GM19328 (cell line): ENCODE results near the gene WDR20.

Experiments used
- ATAC-seq: cut with Tn5 transposase; IDR thresholded peaks from one replicate; pipeline ENCODE4 v1.9.1; 2021; ENCODE audit warnings: mild to moderate bottlenecking, moderate library complexity; ENCODE audit not compliant: unreplicated experiment

WDR20 gene

DNA sequence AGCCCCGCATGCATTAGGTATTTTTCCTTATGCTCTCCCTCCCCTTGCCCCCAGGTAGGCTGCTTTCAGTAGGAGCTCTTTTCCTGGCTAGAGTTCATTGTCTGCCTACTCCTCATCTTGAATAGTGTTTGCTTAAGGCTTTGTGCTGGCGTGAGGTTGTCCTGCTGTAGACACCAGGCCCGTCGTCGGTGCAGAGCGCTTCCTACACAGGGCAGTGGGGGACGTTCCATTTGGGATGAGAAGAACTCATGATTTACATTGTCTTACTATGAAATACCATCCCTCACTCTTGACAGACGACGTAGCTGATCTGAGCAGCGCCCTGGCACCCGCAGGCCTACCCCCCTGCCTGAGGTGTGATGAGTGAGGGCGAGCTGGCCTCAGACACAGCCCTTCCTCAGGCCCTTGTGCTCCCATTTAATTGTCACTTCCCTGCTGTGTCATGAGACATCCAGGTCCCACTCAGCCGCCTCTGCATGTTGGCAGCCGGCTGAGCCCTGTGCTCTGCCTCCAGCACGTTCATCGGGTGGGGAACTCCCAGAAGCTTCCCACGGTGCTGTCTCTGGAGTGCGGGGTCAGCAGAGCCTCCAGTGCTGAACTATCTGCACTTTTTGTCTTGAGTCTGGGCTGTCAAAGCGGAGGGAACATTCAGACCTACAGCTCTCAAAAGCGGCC lies 76.0 kb downstream of the WDR20 start:
- no peak for ATAC-seq

DNA sequence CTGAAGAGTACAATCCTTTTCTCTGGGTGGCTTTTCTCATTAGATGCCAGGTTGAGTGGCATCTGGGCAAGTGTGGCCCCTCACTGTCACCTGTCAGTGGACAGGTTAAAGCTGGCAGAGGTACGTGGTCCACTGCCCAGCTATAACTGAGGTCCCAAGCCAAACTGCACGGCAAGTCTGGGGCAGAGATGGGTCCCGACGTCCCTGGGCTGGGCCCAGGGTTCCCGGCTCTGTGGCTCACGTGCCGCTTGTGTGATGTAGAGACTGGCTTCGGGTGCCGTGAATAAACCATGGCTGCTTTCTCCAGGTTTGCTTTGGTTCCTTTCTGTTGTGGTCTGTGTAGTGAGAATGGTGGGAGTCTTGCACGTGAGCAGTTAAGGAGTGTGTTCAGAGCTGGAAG lies 77.7 kb downstream of the WDR20 start:
- ATAC-seq, result no peak

DNA sequence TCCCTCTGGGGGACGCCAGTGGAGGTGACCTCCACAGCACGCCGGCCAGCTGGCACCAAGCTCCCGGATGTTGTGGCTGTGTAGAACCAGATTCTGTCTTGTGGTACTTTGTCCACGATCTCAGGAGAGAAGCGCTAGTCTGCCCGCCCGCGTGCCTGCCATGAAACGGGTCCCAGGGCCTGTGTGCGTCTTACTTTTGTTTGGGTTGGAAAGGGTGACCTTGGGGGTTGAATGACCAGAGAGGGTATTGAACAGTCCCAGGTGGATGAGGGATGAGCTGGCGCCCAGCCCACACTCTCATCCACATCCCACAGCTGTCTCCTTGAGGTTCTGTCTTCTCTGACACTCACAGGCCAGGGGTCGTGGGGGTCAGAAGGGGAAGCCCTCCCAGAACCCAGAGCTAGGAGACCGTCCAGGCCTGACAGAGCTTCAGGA lies 78.3 kb downstream of the WDR20 start:
- no peak for ATAC-seq

DNA sequence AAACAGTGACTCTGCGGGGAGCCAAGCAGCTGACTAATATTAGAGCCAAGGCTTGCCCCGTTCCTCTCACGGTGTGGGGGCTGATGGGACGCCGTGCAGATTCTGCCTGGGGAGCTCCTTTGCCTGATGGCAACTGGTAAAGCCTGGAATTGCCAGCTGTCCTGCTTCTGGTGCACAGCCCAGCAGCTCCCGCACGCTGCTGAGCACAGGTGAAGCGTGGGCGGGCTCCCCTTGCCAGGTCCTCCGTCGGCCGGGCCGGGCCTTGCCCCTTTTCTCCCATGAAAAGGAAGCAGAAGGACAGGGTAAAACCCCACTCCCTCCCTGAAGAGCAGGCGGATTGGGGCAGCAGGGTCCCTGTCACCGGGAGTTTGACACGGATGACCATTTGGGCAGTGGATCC lies 79.0 kb downstream of the WDR20 start:
- ATAC-seq, result no peak

DNA sequence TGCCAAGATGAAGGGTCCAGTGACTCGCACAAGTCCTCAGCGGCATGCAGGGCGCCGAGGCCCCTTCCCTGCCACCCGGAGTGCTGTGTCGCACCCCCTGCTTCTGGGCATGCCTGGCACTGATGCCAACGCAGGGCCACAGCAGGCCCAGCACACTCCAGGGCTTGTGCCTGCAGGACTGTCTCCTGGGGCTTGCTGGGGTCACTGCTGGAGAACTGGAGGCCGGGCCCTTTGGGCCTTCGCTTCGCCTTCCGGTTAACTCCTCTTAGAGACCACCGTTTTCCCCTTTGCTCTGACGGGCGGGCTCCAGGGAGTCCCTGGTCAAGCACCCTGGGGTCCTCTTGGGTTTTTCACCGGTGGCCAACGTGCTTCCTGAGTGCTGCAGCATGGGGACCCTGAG lies 79.6 kb downstream of the WDR20 start:
- ATAC-seq, result no peak

DNA sequence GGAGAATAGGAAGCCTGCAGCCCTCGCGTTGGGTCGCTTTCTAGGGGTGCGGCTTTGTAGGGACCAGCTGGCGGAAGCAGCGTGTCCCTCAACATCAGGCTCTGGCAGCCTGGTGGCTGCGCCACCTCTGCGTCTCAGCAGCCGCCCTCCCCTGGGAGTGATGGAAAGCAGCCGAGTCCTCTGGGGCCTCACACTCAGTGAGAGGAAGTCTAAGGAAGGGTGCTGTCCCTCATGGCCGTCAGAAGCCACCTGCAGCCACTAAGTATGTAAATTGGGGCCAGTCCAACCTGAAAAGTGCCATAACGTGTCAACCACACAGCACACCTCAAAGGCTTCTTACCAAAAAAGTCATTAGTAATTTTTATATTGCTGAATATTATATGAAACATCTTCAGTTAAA lies 80.3 kb downstream of the WDR20 start:
- peak; percentile 72 for ATAC-seq

DNA sequence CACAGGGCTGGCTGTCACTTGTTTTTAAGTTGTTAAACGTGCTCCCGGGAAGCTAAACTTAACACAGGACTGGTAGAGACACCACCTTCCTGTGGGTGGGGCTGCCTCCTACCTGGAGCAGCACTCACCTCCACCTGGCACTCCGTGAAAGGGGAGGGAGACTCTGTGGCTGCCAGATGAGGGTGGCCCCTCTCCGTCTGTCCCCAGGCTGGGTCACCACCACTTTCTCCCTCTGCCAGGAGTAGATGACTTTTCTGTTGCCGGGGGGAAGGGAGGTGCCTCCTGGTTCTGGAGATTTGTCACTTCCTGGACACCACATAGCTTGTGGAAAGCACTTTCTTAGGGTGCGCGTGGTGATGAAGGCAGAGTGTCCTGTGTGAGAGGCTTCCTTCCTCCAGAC lies 81.3 kb downstream of the WDR20 start:
- ATAC-seq, result no peak

DNA sequence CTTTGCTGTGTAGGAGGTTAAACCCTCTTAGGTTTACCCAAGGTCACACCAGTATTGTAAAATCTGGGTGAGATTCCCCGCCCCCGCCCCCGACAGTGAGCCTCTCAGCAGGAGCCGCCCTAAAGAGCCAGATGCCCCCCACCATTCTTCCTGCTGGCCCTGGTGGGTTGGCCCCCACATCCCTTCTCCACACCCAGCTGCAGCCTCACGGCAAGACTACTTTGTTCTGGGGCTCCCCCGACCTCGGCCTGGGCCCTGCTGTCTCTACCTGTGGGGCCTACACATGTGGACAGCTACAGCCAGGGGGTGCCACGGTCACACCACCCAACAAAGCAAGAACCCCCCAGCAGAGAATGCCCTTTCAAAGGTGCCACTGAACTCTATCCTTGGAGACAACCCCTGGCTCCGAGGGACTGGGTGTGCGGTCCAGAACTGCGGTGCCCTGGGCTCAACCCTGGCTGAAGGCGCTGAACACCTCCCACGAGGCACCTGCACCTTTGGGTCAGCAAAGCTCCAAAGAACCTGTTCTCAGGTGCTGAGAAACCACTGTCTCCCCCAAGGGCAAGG lies 82.4 kb downstream of the WDR20 start:
- ATAC-seq, result no peak

DNA sequence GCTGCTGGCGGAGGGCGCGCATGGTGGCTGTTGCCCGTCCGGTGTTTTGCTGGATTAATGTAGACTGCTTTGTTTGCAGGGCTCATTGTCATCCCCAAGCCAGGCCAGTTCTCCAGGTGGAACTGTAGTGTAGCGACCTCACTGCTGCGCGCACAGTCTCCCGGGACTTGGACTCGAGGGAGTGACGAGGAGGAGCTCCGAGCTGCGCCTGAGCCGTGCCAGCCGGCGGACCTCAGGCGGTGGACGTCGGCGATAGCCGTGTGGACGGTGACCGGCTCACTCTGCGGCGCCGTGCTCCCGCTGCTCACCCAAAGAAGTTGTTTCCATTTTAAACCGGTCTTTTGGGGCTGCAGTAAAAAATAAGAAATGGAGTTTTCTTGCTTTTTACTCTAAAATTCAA lies 83.1 kb downstream of the WDR20 start:
- ATAC-seq, result no peak

DNA sequence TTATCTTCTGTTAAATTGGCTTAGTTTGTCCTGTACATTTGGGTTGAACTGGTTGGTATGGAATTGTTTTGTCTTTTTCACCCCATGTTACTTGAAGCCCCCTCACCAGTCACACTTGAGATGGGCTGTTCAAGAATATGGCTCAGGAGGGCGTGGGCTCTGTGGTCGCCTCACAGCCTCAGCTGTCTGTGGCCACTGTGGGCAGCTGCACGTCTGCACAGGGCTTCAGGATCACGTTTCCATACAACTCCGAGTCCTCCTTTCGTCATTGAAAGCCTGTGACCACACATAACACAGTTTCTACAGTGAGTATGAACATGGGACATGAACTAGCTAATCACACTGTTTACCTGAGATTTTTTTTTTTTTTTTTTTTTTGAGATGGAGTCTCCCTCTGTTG lies 84.0 kb downstream of the WDR20 start:
- ATAC-seq, result no peak

DNA sequence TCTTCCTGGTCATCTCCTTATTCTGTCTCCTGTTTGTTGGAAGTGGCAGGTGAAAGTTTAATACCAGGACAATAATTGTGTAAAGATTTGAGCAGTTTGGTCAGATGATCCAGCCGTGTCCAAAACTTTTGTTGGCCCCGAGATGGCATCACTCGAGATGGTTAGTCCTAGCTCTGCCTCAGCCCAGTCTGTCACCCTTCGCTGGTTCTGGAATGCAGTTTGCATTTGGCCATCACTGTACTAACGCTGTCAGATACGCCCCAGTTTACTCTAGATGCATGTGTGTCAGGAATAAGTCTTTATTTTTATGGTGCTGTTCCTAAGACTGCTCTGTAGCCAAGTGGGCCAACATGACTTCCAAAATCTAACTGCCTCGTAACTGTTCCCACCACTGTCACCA lies 85.7 kb downstream of the WDR20 start:
- no peak for ATAC-seq

DNA sequence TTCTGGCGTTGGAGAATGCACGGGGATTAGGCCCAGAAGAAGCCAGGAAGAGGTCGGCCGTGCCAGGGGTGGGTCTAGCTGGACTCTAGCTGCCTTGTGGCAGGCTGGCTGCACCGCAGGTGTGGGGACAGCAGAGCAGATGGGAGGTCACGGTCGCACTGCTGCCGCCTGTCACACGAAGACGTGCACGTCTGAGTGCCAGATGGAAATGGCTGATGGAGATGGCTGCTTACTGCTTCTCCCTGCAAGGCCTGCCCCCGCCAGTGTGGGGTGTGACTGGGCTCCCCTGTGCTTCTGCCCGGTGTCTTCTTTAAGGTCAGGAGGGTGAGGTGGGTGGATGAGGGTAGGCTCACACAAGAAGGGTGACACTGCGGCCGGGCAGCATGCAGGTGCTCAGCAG lies 86.2 kb downstream of the WDR20 start:
- ATAC-seq, result no peak

DNA sequence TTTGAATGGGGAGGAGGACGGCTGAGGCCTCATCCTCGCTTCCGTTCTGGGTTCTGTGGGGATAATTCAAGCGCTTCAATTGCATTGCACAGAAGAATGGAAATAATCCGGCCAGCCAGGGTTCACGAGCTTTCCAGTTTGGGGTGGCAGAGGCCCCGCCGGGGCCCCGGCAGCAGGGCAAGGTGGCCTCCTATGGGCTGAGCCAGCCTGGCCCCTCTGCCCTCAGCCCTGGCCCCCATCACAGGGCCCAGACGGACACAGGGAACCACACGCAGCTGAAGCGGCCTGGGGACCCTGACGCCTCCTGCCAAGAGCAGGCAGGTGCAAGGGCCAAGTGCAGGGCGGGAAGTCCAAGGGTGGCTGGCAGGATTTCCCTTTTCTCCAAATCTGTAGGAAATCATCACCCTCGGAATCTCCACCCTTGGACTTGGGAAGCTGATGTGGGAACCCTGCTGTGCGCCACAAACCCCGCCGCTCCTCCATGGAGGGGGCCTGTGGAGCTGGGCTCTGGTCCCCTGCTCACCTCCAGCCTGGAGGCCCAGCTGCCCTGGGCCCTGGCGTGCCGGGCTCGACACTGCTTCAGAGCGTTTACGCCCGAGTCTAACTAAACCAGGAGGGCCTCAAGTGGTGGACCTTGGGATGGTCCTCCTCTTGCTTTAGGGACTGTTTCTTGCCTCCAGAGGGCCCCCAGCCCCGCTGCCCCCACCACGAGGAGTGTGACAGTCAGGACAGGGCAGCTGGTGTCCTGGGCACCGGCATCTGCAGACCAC lies 86.8 kb downstream of the WDR20 start:
- ATAC-seq, result no peak

DNA sequence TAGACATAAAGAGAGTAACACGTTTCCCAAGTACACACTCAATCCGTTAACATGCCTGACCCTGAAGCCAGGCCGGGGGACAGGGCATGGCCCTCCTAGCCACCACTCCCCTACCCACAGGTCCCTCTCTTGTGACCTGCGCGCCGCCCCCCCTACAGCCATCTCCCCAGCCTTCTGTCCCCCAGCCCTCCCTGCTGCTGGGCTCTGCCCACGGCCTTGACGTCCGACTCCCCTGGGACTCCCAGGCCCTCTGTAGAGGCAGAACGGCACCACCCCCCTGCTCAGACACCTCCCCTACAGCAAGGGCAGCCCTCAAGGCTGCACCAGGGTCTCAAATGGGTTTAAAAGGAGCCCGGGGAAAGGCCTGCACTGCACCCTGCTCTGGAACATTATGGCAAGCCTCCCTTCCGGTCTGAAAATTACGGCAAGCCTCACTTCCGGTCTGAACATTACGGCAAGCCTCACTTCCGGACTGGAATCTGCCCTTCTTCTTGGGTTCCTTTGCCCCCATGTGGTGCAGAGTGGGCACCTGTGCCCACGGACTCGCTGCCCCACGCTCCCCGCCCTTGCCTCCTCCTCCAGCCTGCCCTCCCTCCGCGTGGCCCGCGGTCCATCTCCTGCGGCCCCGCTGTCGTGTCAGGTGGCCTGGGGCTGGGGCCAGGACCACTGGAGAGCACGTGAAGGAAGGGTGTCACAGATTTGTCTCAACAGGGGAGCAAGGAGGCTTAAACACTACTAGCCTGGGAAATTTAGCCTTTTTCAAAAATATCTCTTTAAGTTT lies 87.7 kb downstream of the WDR20 start:
- ATAC-seq, result no peak

DNA sequence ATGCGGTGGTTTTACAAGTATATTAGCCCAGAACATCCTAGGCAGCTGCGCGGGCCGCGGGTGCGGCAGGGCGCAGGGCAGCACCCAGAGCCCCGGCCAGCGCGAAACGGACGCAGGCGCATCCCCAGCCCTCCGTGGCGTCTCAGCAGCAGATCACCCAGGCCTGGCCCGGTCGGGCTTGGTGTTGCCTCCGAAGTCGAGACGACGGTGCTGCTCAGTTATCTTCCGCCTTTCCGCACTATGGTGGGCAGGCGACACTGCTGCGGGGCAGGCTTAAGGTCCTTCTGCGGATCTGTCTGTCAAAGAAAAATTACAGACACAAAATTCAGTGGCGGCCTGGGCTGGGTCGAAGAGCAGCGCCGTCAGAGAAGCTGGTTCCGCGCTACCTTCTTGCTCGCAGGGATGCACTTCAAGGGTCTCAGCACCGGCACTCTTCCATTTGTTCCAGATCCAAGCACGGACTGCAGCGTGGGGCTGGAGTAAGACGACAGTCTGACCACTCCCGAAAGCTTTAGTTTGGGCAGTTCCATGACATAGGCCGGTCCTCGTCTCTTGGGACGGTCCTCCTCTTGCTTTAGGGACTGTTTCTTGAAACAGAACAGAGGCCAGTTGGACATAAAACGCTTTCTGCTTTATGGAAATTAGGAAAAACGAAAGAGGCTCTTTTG lies 89.5 kb downstream of the WDR20 start:
- no peak for ATAC-seq

DNA sequence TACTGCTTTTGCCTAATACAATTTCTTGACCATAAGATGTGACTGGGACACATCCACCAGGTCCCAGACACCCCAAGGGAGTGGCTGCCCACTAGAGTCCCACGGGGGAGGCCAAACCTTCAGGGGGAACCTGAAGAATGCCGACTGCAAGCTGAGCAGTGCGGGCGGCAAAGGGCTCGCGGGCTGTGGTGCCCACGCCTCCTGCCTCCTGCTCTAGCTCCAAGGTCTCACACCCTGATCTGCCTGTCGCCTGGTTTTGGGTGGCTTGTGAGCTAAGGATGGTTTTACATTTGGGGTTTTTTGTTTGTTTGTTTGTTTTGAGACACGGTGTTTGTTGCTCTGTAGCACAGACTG lies 90.0 kb downstream of the WDR20 start:
- ATAC-seq, result no peak

DNA sequence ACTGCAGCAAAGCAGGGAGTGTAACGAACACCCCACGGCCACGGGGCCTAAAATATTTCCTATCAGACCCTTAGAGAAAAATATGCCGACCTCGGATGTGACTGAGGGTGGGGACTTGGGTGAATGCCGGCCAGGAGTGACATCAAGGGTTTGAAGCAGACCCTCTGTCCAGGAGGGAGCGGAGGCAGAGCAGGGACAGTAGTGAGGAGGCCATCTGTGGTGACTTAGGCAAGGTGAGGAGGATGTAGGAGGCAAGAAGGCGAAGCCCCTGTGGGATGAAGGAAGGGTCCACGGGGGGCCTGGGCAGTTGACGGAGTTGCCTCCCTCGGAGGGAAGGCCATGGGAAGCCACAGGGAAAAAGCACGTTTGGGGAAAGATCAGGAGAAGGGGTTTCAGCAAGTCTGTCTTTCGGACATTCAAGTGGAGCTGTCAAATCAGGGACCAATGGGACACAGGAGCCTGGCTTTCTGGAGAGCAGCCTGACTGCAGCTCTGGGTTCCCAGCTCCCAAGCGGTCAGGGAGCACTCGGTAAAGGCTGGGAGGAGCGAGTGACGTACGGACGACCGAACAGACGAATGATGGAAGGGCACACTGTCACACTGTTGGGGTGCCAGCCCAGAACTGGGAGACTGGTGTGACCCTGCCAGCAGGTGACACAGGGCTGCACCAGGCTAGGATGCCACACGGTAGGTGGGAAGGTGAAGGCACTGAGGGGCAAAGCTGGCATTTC lies 90.9 kb downstream of the WDR20 start:
- ATAC-seq, result no peak

DNA sequence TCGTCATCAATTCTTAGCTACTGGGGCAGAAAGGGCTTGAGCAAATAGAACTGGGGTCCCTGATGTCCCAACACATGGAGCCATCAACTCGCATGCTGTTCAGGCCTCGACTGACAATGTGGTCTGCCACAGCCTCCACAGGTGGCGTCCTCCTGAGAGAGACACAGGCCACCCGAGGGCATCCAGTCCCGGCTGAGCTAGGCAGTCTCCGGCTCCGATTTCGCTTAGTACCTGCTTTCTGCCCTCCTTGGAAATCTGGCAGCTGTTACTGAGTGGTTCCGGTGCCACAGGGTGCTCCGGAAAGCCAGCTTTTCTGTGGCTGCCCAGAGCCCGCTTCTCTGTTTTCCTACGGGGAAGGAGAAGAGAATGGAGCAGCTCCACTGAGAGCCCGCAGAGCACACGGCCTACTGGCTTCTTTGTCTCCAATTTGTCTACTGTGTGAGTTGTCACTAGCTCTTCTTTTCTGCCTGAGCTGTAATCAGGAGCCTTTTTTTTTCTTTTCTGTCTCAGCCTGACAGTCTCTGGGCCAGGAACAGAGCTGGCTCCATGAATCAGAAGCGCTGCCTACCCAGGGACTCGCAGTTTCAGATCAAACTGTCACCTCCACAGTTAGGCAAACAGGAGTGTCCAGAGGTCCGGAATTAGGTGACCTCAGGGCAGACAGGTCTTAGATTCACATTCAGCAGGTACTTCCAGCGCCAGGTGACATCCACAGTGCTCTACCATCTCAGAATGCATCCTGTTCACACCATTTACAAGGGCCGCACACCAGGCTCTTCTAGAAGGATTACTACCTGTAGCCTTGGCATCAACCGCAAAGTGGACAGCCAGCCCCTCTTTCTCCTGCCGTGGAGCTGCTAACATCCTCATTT lies 92.0 kb downstream of the WDR20 start:
- no peak for ATAC-seq

DNA sequence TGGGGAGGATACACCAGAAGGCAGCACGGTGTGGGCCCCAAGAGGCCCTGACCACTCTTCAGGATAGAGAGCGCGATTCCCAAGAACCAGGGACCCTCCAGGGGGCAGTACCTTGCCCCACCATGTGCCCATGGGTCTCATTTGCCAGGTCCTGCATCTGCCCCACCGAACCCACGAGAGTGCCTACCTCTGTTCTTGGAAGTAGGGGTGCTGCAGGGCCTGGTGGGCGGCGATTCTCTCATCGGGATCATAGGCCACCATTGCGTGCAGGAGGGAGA lies 92.6 kb downstream of the WDR20 start:
- no peak for ATAC-seq

DNA sequence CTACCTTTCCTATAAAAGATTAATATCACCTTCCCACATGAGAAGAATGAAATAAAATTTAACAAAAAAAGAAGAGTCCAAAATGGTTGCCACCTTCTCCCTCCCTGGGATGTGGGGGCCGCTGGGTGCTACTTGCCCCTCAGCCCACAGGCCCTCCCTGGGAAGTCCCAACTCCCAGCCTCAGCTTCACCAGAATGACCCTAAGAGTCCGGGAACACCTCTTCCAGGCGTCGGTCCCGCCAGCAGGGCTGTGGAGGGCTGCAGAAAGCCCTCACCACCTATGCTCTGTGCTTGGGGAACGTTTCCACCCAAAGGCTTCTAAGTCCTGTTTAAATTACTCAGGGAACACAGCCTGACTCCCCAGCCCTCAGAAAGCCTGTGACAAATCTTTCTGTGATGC lies 93.4 kb downstream of the WDR20 start:
- ATAC-seq, result no peak
